Spleen (tissue), 11 donors: ENCODE results near the gene ELFN1. TPM values are rescaled to one million over a fixed set of nuclear protein-coding genes. Genes with fewer than 3 reads are reported as not detected.

Source experiments
- DNase-seq: peaks from one replicate; pipeline ENCODE4 v3.0.0-alpha.2; 2020
- H3K27ac ChIP-seq, 8 donors: fragments of 200-600 bp; sonication (generic) in 7 of 8; 1 replicate in 4 of 8; 2 replicates in 4 of 8; pipeline versions ENCODE4 v1.5.0 to v1.8.0; 2016 to 2021; ENCODE audit warnings: inconsistent platforms in 4 of 8, mild to moderate bottlenecking in 4 of 8, moderate library complexity in 1 of 8
- H3K27me3 ChIP-seq, 7 donors: fragments of 200-600 bp; sonication (generic) in 6 of 7; replicated peaks in 1 of 7; 1 replicate in 4 of 7; 2 replicates in 3 of 7; pipeline versions ENCODE4 v1.5.0 to v1.8.0; 2016 to 2021; ENCODE audit warnings: inconsistent platforms in 3 of 7, mild to moderate bottlenecking in 1 of 7
- H3K36me3 ChIP-seq, 6 donors: fragments of 200-600 bp; sonication (generic) in 5 of 6; 1 replicate in 4 of 6; 2 replicates in 2 of 6; pipeline versions ENCODE4 v1.5.0 to v1.8.0; 2016 to 2021; ENCODE audit warnings: inconsistent platforms in 2 of 6
- H3K4me1 ChIP-seq, 6 donors: fragments of 200-600 bp; sonication (generic) in 5 of 6; 1 replicate in 3 of 6; 2 replicates in 3 of 6; pipeline versions ENCODE4 v1.5.0 to v1.8.0; 2016 to 2021; ENCODE audit warnings: inconsistent platforms in 3 of 6
- H3K4me3 ChIP-seq, 8 donors: fragments of 200-600 bp; sonication (generic) in 7 of 8; 1 replicate in 4 of 8; 2 replicates in 4 of 8; pipeline versions ENCODE4 v1.5.0 to v1.8.0; 2016 to 2021; ENCODE audit warnings: inconsistent platforms in 4 of 8, mild to moderate bottlenecking in 4 of 8, moderate library complexity in 2 of 8
- H3K9me3 ChIP-seq, 8 donors: fragments of 200-600 bp; sonication (generic) in 7 of 8; 1 replicate in 4 of 8; 2 replicates in 4 of 8; pipeline versions ENCODE4 v1.5.0 to v1.8.0; 2016 to 2021; ENCODE audit warnings: inconsistent platforms in 4 of 8
- POLR2A ChIP-seq, 3 donors: fragments of 450-650 bp; IDR thresholded peaks; one replicate each; pipeline ENCODE4 v1.5.1; 2017; ENCODE audit warnings: antibody characterized with exemption in 3 of 3, mild to moderate bottlenecking in 1 of 3
- POLR2AphosphoS5 ChIP-seq, 3 donors: sonication (generic); formaldehyde crosslinking; IDR thresholded peaks; one replicate each; pipeline ENCODE4 v1.5.1; 2017; ENCODE audit warnings: antibody characterized with exemption in 3 of 3
- WGBS, 5 donors: extraction: QIAGEN DNeasy Blood & Tissue Kit in 3 of 5; methylation state at CpG; one replicate each; pipeline versions ENCODE4 v1.1.5 to v1.1.7; 2013 to 2018; 5-methylcytosine and 5-hydroxymethylcytosine counted together
- intact Hi-C: fragments of 100-400 bp; cut with DNase I; formaldehyde crosslinking; loops from one replicate; pipeline ENCODE4 v1.15.0; 2023; ENCODE audit warnings: low total_unique reads
- polyA plus RNA-seq, 3 donors: library from polyadenylated mRNA; stranded (reverse); fragments of 200-250 nt; gene quantifications; one replicate each; pipeline ENCODE4 v1.2.1, GENCODE V29; 2013
- total RNA-seq, 7 donors: library from RNA; depleted of rRNA in 3 of 7; stranded (reverse); fragments of >200 nt in 3 of 7; fragmentation: NEBNext Ultra II Directional in 4 of 7; extraction: Animal tissue kit (Norgen Biotek cat#: 25700) in 4 of 7; gene quantifications; one replicate each; pipeline versions ENCODE4 v1.1.0 to v1.2.1, GENCODE V29; 2016 to 2021
- TF ChIP-seq, protein P1 (sequence below), 11 experiments: fragments of 200-600 bp in 7 of 11; fragments of 450-650 bp in 4 of 11; sonication (generic) in 4 of 11; IDR thresholded peaks in 8 of 11; conservative IDR thresholded peaks in 3 of 11; 1 replicate in 7 of 11; 2 replicates in 4 of 11; pipeline versions ENCODE4 v1.4.0 to v1.8.0; 2016 to 2021; ENCODE audit warnings: antibody characterized with exemption in 11 of 11, inconsistent platforms in 4 of 11, mild to moderate bottlenecking in 1 of 11
- donor health status: healthy with polysubstance abuse.
- donor health status: DM: no; HTN: no; CAD: no; lungs with moderate emphysema.
- donor health status: DM: no; HTN: no; CAD: no.
- donor health status: Bipolar disorder and iron deficiency.
- donor health status: healthy.
- donor health status: DM: no; HTN: no; CAD: no.
- donor health status: DM: yes; HTN: yes; CAD: no.

ELFN1 gene
- total and polyA plus RNA-seq, 10 donors: 0.22 to 3.9 (median 2.4) TPM

- no peak for DNase-seq
- TF ChIP-seq, protein P1, sequence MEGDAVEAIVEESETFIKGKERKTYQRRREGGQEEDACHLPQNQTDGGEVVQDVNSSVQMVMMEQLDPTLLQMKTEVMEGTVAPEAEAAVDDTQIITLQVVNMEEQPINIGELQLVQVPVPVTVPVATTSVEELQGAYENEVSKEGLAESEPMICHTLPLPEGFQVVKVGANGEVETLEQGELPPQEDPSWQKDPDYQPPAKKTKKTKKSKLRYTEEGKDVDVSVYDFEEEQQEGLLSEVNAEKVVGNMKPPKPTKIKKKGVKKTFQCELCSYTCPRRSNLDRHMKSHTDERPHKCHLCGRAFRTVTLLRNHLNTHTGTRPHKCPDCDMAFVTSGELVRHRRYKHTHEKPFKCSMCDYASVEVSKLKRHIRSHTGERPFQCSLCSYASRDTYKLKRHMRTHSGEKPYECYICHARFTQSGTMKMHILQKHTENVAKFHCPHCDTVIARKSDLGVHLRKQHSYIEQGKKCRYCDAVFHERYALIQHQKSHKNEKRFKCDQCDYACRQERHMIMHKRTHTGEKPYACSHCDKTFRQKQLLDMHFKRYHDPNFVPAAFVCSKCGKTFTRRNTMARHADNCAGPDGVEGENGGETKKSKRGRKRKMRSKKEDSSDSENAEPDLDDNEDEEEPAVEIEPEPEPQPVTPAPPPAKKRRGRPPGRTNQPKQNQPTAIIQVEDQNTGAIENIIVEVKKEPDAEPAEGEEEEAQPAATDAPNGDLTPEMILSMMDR (IDR thresholded peaks at IDR 0.05 in 8 of 11, conservative IDR thresholded peaks at IDR 0.05 in 3 of 11): no peak
- no peak for TF ChIP-seq POLR2A (IDR thresholded peaks at IDR 0.05)
- no peak for TF ChIP-seq POLR2AphosphoS5 (IDR thresholded peaks at IDR 0.05)
- no peaks in the 10 kb centered on the region for H3K27me3 ChIP-seq
- intact Hi-C loops: no loop called here
- H3K9me3 ChIP-seq: peaks cover 0 to 33% (median 30%) of the 10 kb centered on the region in 8 donors
- no peak overlapping the region for H3K27ac ChIP-seq
- H3K4me3 ChIP-seq: no peak overlapping the region
- WGBS, 5 donors: 89 to 91% (median 90%) methylated on average over 14 of the region's 14 CpGs
- no peaks in the 10 kb centered on the region for H3K4me1 ChIP-seq
- no peaks in the 10 kb centered on the region for H3K36me3 ChIP-seq
Observed at GRCh38 chr7:1779445-1779844, 109.4 kb downstream of the ELFN1 start.

- Histone ChIP-seq H3K4me1 (no peaks in the 10 kb centered on the region), H3K27me3 (no peaks in the 10 kb centered on the region), H3K36me3 (no peaks in the 10 kb centered on the region), H3K9me3 (peaks cover 0 to 30% (median 24%) of the 10 kb centered on the region in 8 donors), H3K27ac (no peak overlapping the region), H3K4me3 (no peak overlapping the region)
- no peak for DNase-seq
- intact Hi-C loops: no loop called here
- TF ChIP-seq POLR2AphosphoS5 (IDR thresholded peaks at IDR 0.05) (no peak), POLR2A (IDR thresholded peaks at IDR 0.05) (no peak)
- TF ChIP-seq, protein P1 (IDR thresholded peaks at IDR 0.05 in 8 of 11, conservative IDR thresholded peaks at IDR 0.05 in 3 of 11): no peak
- WGBS, 5 donors: 88 to 94% (median 92%) methylated on average over 12 of the region's 12 CpGs
Observed at GRCh38 chr7:1781369-1781768, 111.3 kb downstream of the ELFN1 start.

DNA sequence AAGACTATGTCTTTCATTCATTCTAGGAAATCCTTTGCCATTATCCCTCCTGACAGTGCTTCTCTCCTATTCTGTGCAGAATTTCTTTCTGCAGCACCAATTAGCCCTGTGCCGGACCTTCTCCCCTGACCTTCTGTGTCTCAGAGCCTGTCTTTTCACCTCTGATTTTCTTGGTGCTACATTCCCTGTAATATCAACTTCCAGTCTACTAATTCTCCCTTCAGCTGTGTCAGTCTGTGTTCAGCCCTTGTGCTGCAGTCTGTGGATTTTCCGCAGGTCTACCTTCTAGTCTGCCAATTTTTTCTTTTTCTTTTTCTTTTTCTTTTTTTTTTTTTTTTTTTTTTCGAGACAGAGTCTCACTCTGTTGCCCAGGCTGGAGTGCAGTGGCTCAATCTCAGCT is 115.8 kb downstream of the ELFN1 start:
- H3K9me3 ChIP-seq: peaks cover 0 to 15% (median 11%) of the 10 kb centered on the region in 8 donors
- H3K27me3 ChIP-seq: peaks cover 0 to 20% (median 0%) of the 10 kb centered on the region in 7 donors
- TF ChIP-seq, protein P1 (IDR thresholded peaks at IDR 0.05 in 8 of 11, conservative IDR thresholded peaks at IDR 0.05 in 3 of 11): no peak
- TF ChIP-seq POLR2A (IDR thresholded peaks at IDR 0.05): no peak
- no peak for TF ChIP-seq POLR2AphosphoS5 (IDR thresholded peaks at IDR 0.05)
- WGBS, 5 donors: 83 to 93% (median 90%) methylated on average over 3 of the region's 3 CpGs
- no peak for DNase-seq
- no peaks in the 10 kb centered on the region for H3K4me1 ChIP-seq
- intact Hi-C loops: no loop called here
- no peak overlapping the region for H3K27ac ChIP-seq
- no peak overlapping the region for H3K4me3 ChIP-seq
- no peaks in the 10 kb centered on the region for H3K36me3 ChIP-seq

DNA sequence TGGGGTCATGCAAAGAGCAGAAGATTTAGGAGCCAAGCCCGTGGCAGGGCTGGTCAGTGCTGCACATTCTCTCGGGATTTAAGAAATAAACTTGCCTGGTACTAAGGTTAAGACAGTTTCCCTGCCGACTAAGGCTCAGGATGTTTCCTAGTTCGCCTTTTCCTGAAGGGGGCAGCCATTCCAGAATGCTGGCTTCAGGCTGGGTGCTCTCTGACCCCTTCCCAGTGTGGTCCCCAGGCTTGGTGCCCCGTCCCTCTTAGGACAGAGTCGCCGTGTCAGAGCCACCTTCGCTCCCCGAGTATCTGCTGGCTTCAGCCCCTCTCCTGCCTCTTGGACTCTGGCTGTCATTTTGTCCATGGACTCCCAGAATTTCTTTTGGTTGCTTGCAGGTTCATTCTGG is 117.2 kb downstream of the ELFN1 start:
- Histone ChIP-seq H3K36me3 (no peaks in the 10 kb centered on the region), H3K27ac (no peak overlapping the region), H3K4me3 (no peak overlapping the region), H3K4me1 (no peaks in the 10 kb centered on the region), H3K9me3 (peaks cover 0 to 22% (median 13%) of the 10 kb centered on the region in 8 donors), H3K27me3 (peaks cover 0 to 20% (median 0%) of the 10 kb centered on the region in 7 donors)
- no peak for DNase-seq
- no peak for TF ChIP-seq POLR2A (IDR thresholded peaks at IDR 0.05)
- TF ChIP-seq, protein P1 (IDR thresholded peaks at IDR 0.05 in 8 of 11, conservative IDR thresholded peaks at IDR 0.05 in 3 of 11): no peak
- no peak for TF ChIP-seq POLR2AphosphoS5 (IDR thresholded peaks at IDR 0.05)
- intact Hi-C loops: no loop called here
- 78 to 88% (median 80%) methylated on average over 9 of the region's 9 CpGs for WGBS, 5 donors
